HepG2 (cell line): Measurements from ENCODE around the gene IGHMBP2. TPM values are rescaled to one million over a fixed set of nuclear protein-coding genes. Genes with fewer than 3 reads are reported as not detected.

ENCODE experiments used
- ATAC-seq: fragments of 200-7000 bp; cut with Tn5 transposase; 3 replicates; pipeline ENCODE4 v1.9.1; 2020; ENCODE audit warnings: mild to moderate bottlenecking, moderate library complexity
- BruUV-seq: library from RNA; stranded (reverse); fragments of 400-500 nt; replicated peaks from 2 replicates; lab custom pipeline; 2021; lab: Mats Ljungman, UMichigan
- CTCF ChIA-PET: fragments of 300-600 bp; formaldehyde crosslinking; extraction: SDS; loops from one replicate; lab custom pipeline; 2021; ENCODE audit warnings: low total read pairs, inconsistent platforms, low intra/inter-chr PET ratio; lab: Yijun Ruan, JAX
- POLR2A ChIA-PET: fragments of 350-600 bp; sonication (Branson Sonifier 250); formaldehyde crosslinking; loops from one replicate; lab custom pipeline; 2020; ENCODE audit warnings: antibody characterized with exemption, inconsistent platforms; lab: Yijun Ruan, JAX
- DNase-seq: peaks from one replicate; pipeline ENCODE4 v3.0.0-alpha.2; 2015; ENCODE audit warnings: low spot score
- FAIRE-seq: peaks from 3 replicates; lab custom pipeline; 2011; peaks lifted over from hg19 to GRCh38; lab: Jason Lieb, UNC
- H2AFZ ChIP-seq: one replicate; pipeline ENCODE4 v1.6.1; 2011; ENCODE audit warnings: low read length, inconsistent platforms
- H3K27ac ChIP-seq: fragments of 300-600 bp; 3 replicates; pipeline ENCODE4 v1.8.0; 2011; ENCODE audit warnings: mixed run types, mild to moderate bottlenecking, mixed read lengths, low read length, inconsistent platforms; ENCODE audit not compliant: insufficient read depth; ENCODE audit errors: extremely low read length
- H3K27me3 ChIP-seq, 2 experiments: fragments of 200-600 bp in 1 of 2; 2 replicates in 1 of 2; 3 replicates in 1 of 2; pipeline versions ENCODE4 v1.6.0 to v1.8.0; 2011; ENCODE audit warnings: low read length in 2 of 2, mild to moderate bottlenecking in 2 of 2, moderate library complexity in 2 of 2, inconsistent platforms in 1 of 2; ENCODE audit not compliant: insufficient read depth in 2 of 2, control insufficient read depth in 1 of 2
- H3K36me3 ChIP-seq, 2 experiments: fragments of 200-600 bp in 1 of 2; replicated peaks in 1 of 2; 2 replicates in 1 of 2; 3 replicates in 1 of 2; pipeline versions ENCODE4 v1.5.1 to v1.8.0; 2011; ENCODE audit warnings: low read length in 2 of 2, inconsistent platforms in 1 of 2; ENCODE audit not compliant: insufficient read depth in 2 of 2, control insufficient read depth in 1 of 2
- H3K4me1 ChIP-seq: 2 replicates; pipeline ENCODE4 v1.5.1; 2012; ENCODE audit warnings: low read length, inconsistent platforms; ENCODE audit not compliant: insufficient read depth
- H3K4me2 ChIP-seq: 2 replicates; pipeline ENCODE4 v1.6.0; 2011; ENCODE audit warnings: low read depth, low read length, inconsistent platforms
- H3K4me3 ChIP-seq, 3 experiments: fragments of 200-600 bp in 1 of 3; sonication (generic), shearing (Covaris generic) in 1 of 3; replicated peaks in 1 of 3; 2 replicates each; pipeline ENCODE4 v1.5.1; 2011 to 2016; ENCODE audit warnings: low read length in 3 of 3, inconsistent platforms in 2 of 3, low read depth in 2 of 3, mild to moderate bottlenecking in 2 of 3, control low read depth in 1 of 3, mixed read lengths in 1 of 3; ENCODE audit not compliant: insufficient read depth in 1 of 3
- H3K79me2 ChIP-seq: one replicate; pipeline ENCODE4 v1.6.1; 2011; ENCODE audit warnings: low read length, inconsistent platforms; ENCODE audit not compliant: insufficient read depth
- H3K9ac ChIP-seq: 2 replicates; pipeline ENCODE4 v1.6.0; 2011; ENCODE audit warnings: mild to moderate bottlenecking, low read depth, low read length, inconsistent platforms; ENCODE audit not compliant: insufficient read depth
- H3K9me3 ChIP-seq: 2 replicates; pipeline ENCODE4 v1.5.1; 2012; ENCODE audit warnings: mild to moderate bottlenecking, low read length
- H4K20me1 ChIP-seq: 2 replicates; pipeline ENCODE4 v1.6.0; 2011; ENCODE audit warnings: inconsistent platforms, mild to moderate bottlenecking, low read length, moderate library complexity; ENCODE audit not compliant: insufficient read depth
- CEBPB ChIP-seq: IDR thresholded peaks from 2 replicates; pipeline ENCODE4 v1.6.1; 2011; ENCODE audit warnings: low read depth, low read length, improper control_type of control experiment, borderline replicate concordance
- ETV5 ChIP-seq: IDR thresholded peaks from 2 replicates; pipeline ENCODE4 v1.6.1; 2018; ENCODE audit warnings: missing biosample characterization, missing genetic modification reagents, inconsistent platforms, borderline replicate concordance
- PITX1 ChIP-seq: sonication (generic); formaldehyde crosslinking; IDR thresholded peaks from 2 replicates; pipeline ENCODE4 v1.5.1; 2020; ENCODE audit warnings: mild to moderate bottlenecking, missing genetic modification reagents
- SIN3A ChIP-seq: IDR thresholded peaks from 2 replicates; pipeline ENCODE4 v1.6.1; 2011; ENCODE audit warnings: low read depth, mild to moderate bottlenecking, control low read depth, low read length, borderline replicate concordance
- ZBTB1 ChIP-seq: sonication (generic); formaldehyde crosslinking; IDR thresholded peaks from 2 replicates; pipeline ENCODE4 v1.4.0; 2020; ENCODE audit warnings: missing genetic modification reagents, borderline replicate concordance
- ZFP91 ChIP-seq: sonication (generic); formaldehyde crosslinking; IDR thresholded peaks from 2 replicates; pipeline ENCODE4 v1.9.0; 2022; ENCODE audit warnings: missing genetic modification reagents, mild to moderate bottlenecking, borderline replicate concordance
- ZNF205 ChIP-seq: IDR thresholded peaks from 2 replicates; pipeline ENCODE4 v1.6.1; 2018; ENCODE audit warnings: missing biosample characterization, missing genetic modification reagents
- ZNF224 ChIP-seq: sonication (generic); formaldehyde crosslinking; IDR thresholded peaks from 2 replicates; pipeline ENCODE4 v1.5.0; 2020; ENCODE audit warnings: mild to moderate bottlenecking, missing genetic modification reagents
- ZNF281 ChIP-seq: sonication (generic); formaldehyde crosslinking; IDR thresholded peaks from 2 replicates; pipeline ENCODE4 v1.4.0; 2020; ENCODE audit warnings: missing genetic modification reagents, borderline replicate concordance
- ZNF362 ChIP-seq: sonication (generic); formaldehyde crosslinking; IDR thresholded peaks from 2 replicates; pipeline ENCODE4 v1.4.0; 2020; ENCODE audit warnings: missing genetic modification reagents, mild to moderate bottlenecking, borderline replicate concordance
- ZNF768 ChIP-seq: sonication (generic); formaldehyde crosslinking; IDR thresholded peaks from 2 replicates; pipeline ENCODE4 v1.4.0; 2020; ENCODE audit warnings: missing genetic modification reagents
- ZSCAN9 ChIP-seq: IDR thresholded peaks from 2 replicates; pipeline ENCODE4 v1.6.1; 2016; ENCODE audit warnings: borderline replicate concordance
- WGBS: methylation state at CpG from one replicate; pipeline ENCODE4 v1.1.6; 2017; ENCODE audit warnings: low lambda C conversion rate; 5-methylcytosine and 5-hydroxymethylcytosine counted together
- in situ Hi-C: cut with HindIII; loops from 2 replicates; pipeline ENCODE4 v1.10.0; 2017; ENCODE audit warnings: low pct_unique_long_range_greater_than_20kb; ENCODE audit not compliant: extremely low pct_ligation_motif_present
- intact Hi-C: fragments of 100-400 bp; cut with micrococcal nuclease; formaldehyde crosslinking; loops from one replicate; pipeline ENCODE4 v1.10.0; 2022; ENCODE audit not compliant: unreplicated experiment
- polyA plus RNA-seq, 8 experiments: library from polyadenylated mRNA; depleted of rRNA in 3 of 8; stranded (reverse) in 7 of 8; unstranded in 1 of 8; fragments of >200 nt; fragmentation: Illumina TruSeq in 4 of 8; extraction: Trizol in 4 of 8; gene quantifications; 2 replicates each; pipeline versions ENCODE4 v1.2.1 to v1.2.3, GENCODE V29; 2011 to 2016; ENCODE audit warnings: low read depth in 4 of 8, missing spikeins in 1 of 8, mixed read lengths in 1 of 8; ENCODE audit not compliant: insufficient read depth in 1 of 8
- total RNA-seq, 5 experiments: library from RNA; depleted of rRNA; stranded (reverse); fragments of >200 nt; fragmentation: Illumina TruSeq; extraction: Trizol; gene quantifications; 2 replicates each; pipeline ENCODE4 v1.2.3, GENCODE V29; 2016; ENCODE audit warnings: low read depth in 1 of 5

The IGHMBP2 gene
- total and polyA plus RNA-seq, 2 of the 13 experiments (the other 11 are each of a cell fraction or from before 2014, with no cell fraction given): 8.9 to 9.9 TPM

DNA sequence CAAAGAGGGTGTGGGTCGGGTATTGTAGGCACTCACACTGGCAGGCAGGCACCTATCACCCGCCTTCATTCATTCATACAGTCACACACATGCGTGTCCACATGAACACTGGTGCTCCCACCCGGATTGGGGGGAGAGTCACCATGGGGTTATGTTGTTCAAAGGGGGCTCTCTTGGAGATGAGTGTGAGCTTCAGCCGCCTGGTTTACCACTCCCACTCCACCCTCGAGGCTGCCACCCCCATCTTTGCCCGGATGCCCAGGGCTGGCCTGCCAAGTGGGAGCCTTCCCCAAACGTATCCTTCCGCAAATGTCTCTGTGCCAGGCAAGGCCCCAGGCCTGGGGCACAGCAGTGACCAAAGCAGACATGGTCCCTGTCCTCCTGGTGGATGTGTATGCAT is 54.5 kb downstream of the IGHMBP2 start (continued):
- no peak for TF ChIP-seq ZFP91 (CRISPR knock-in tag)
- TF ChIP-seq ZNF205 (CRISPR knock-in tag): no peak
- no peak for TF ChIP-seq ZNF281

DNA sequence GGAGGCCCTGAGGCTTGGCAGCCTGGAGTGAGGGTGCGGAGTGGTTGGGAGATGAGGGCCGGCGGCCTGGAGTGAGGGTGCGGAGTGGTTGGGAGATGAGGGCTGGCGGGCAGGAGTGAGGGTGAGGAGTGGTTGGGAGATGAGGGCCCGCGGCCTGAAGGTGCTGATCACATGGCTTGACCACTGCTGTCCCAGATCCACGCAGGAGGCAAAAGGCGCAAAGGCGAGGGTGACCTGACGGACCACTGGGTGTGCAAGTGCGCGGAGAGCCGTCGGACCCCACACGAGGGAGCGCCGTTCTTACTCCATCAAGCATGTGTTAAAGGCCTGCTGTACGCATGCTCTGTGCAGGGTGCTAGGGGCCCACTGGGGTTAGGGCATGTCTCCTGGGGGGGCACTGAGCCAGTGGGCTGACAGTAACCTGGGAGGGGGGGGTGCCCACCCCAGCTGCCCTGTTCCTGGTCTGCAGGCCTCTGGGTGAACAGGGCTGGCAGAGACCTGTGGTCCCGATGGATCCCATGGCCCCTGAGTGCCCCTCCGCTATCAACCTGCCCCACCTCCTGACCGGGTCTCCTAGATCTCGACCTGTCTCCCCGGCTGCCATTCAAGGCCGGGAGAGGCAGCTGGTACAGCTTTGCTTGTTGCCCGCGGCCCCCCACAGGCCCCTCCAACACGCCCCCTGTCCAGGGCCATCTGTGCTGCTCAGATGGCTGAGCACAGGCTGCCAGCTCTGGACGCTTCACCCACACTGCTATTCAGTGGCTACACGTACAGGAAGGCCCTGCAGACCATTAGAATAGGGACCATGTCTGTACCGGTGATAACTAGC is 56.0 kb downstream of the IGHMBP2 start:
- no peak overlapping the region for H3K4me2 ChIP-seq
- no TSS peak for BruUV-seq
- intact Hi-C loops: no loop called here
- FAIRE-seq: no peak
- TF ChIP-seq CEBPB (no peak), ZNF224 (CRISPR knock-in tag) (no peak), ZSCAN9 (no peak), ETV5 (CRISPR knock-in tag) (no peak), ZBTB1 (no peak), SIN3A (no peak), ZNF768 (CRISPR knock-in tag) (no peak), PITX1 (no peak), ZNF362 (CRISPR knock-in tag) (no peak)
- no peak for DNase-seq
- CTCF ChIA-PET: no interaction called here
- H3K79me2 ChIP-seq: no peaks in the 10 kb centered on the region
- H2AFZ ChIP-seq: no peak overlapping the region
- no peaks in the 10 kb centered on the region for H3K36me3 ChIP-seq
- POLR2A ChIA-PET: no interaction called here
- H3K9ac ChIP-seq: no peak overlapping the region
- H3K27me3 ChIP-seq: peaks cover 2 to 16% of the 10 kb centered on the region in 2 experiments
- WGBS: 81% methylated on average over 18 of the region's 31 CpGs
- H3K27ac ChIP-seq: no peak overlapping the region
- H4K20me1 ChIP-seq: no peaks in the 10 kb centered on the region
- ATAC-seq: no peak
- no peaks in the 10 kb centered on the region for H3K9me3 ChIP-seq
- in situ Hi-C loops: no loop called here
- no peaks in the 10 kb centered on the region for H3K4me1 ChIP-seq
- H3K4me3 ChIP-seq: no peak overlapping the region
